Measurements from ENCODE around the gene GANC. TPM values are rescaled to one million over a fixed set of nuclear protein-coding genes. Genes with fewer than 3 reads are reported as not detected.

The GANC gene
- total and polyA plus RNA-seq, 9 of the 15 experiments (the other 6 are each of a cell fraction or from before 2014, with no cell fraction given), result 10.9 to 19.0 (median 14.5) TPM

- no peak for TF ChIP-seq IRF1 (CRISPR knock-in tag; IDR thresholded peaks at IDR 0.05; ENCODE audit: borderline replicate concordance)
- TF ChIP-seq DPF2 (IDR thresholded peaks at IDR 0.05), result peak; percentile 74; the same call in 1 of the 2 replicates
- no peak for TF ChIP-seq FOS (IDR thresholded peaks at IDR 0.05; ENCODE audit: extremely low read depth, insufficient read length)
- no peak for TF ChIP-seq ZNF778 (CRISPR knock-in tag; IDR thresholded peaks at IDR 0.05)
- TF ChIP-seq, protein P1, sequence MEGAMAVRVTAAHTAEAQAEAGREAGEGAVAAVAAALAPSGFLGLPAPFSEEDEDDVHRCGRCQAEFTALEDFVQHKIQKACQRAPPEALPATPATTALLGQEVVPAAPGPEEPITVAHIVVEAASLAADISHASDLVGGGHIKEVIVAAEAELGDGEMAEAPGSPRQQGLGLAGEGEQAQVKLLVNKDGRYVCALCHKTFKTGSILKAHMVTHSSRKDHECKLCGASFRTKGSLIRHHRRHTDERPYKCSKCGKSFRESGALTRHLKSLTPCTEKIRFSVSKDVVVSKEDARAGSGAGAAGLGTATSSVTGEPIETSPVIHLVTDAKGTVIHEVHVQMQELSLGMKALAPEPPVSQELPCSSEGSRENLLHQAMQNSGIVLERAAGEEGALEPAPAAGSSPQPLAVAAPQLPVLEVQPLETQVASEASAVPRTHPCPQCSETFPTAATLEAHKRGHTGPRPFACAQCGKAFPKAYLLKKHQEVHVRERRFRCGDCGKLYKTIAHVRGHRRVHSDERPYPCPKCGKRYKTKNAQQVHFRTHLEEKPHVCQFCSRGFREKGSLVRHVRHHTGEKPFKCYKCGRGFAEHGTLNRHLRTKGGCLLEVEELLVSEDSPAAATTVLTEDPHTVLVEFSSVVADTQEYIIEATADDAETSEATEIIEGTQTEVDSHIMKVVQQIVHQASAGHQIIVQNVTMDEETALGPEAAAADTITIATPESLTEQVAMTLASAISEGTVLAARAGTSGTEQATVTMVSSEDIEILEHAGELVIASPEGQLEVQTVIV (CRISPR knock-in tag; IDR thresholded peaks at IDR 0.05; ENCODE audit: borderline replicate concordance), result no peak
- no peak for TF ChIP-seq ZNF121 (CRISPR knock-in tag; conservative IDR thresholded peaks at IDR 0.05)
- TF ChIP-seq ZNF347 (CRISPR knock-in tag; IDR thresholded peaks at IDR 0.05; ENCODE audit: low read depth), result no peak
- peak; percentile 95 for TF ChIP-seq CEBPB (tag; IDR thresholded peaks at IDR 0.05)
- no peak for TF ChIP-seq NR2F6 (CRISPR knock-in tag; IDR thresholded peaks at IDR 0.05)
- TF ChIP-seq NR2C1 (IDR thresholded peaks at IDR 0.05), result no peak
- no peak for TF ChIP-seq NR2C1 (tag; IDR thresholded peaks at IDR 0.05)
- TF ChIP-seq GTF2F1 (IDR thresholded peaks at IDR 0.05; ENCODE audit: low read depth, low read length), result no peak
- TF ChIP-seq HDAC6 (IDR thresholded peaks at IDR 0.05; ENCODE audit: low read depth, low read length), result no peak
- no peak for TF ChIP-seq ZNF224 (CRISPR knock-in tag; IDR thresholded peaks at IDR 0.05)
- TF ChIP-seq CEBPG (CRISPR knock-in tag; IDR thresholded peaks at IDR 0.05), result peak; percentile 51; the same call in 1 of the 2 replicates
- peak; percentile 27 to 62; a peak in 2 of 4 replicates for TF ChIP-seq CEBPG (tag; conservative IDR thresholded peaks at IDR 0.05 in 1 of 2, IDR thresholded peaks at IDR 0.05 in 1 of 2)
- TF ChIP-seq POU5F1 (IDR thresholded peaks at IDR 0.05; ENCODE audit: borderline replicate concordance, low read depth, low read length, partially characterized antibody), result no peak
- TF ChIP-seq FOXO4 (CRISPR knock-in tag; IDR thresholded peaks at IDR 0.05), result no peak
- no peak for TF ChIP-seq RBFOX2 (IDR thresholded peaks at IDR 0.05; ENCODE audit: low read depth, low read length)
- no peak for TF ChIP-seq KDM2B (CRISPR knock-in tag; IDR thresholded peaks at IDR 0.05)
- no peak for TF ChIP-seq EWSR1 (IDR thresholded peaks at IDR 0.05; ENCODE audit: borderline replicate concordance, low read depth, partially characterized antibody)
- 0 out of 2 replicates have a peak, but pooled peaks have one; percentile 60 for TF ChIP-seq CREB3 (tag; conservative IDR thresholded peaks at IDR 0.05; ENCODE audit: low read depth)
- TF ChIP-seq PTTG1 (tag; IDR thresholded peaks at IDR 0.05; ENCODE audit: low read depth), result no peak
- TF ChIP-seq ZNF668 (CRISPR knock-in tag; IDR thresholded peaks at IDR 0.05), result no peak
- no peak for TF ChIP-seq ZKSCAN3 (CRISPR knock-in tag; IDR thresholded peaks at IDR 0.05)
- TF ChIP-seq CSDE1 (IDR thresholded peaks at IDR 0.05), result no peak
Measured at GRCh38 chr15:42279234-42279723, 6.3 kb downstream of the GANC start (continued).
